Hepatocyte (in vitro differentiated cells): ENCODE data around the gene RBM12. TPM values are rescaled to one million over a fixed set of nuclear protein-coding genes. Genes with fewer than 3 reads are reported as not detected.

Experiments
- DNase-seq: peaks from one replicate; pipeline ENCODE4 v3.0.0-alpha.2; 2016; ENCODE audit warnings: low spot score
- H2AFZ ChIP-seq: fragments of 200-600 bp; sonication (generic); 2 replicates; pipeline ENCODE4 v1.6.0; 2016; ENCODE audit warnings: antibody characterized with exemption, mild to moderate bottlenecking
- H3K27ac ChIP-seq: fragments of 200-600 bp; sonication (generic); 2 replicates; pipeline ENCODE4 v1.5.1; 2016; ENCODE audit warnings: mild to moderate bottlenecking
- H3K27me3 ChIP-seq: fragments of 200-600 bp; sonication (generic); 2 replicates; pipeline ENCODE4 v1.6.1; 2016
- H3K36me3 ChIP-seq: fragments of 200-600 bp; sonication (generic); replicated peaks from 2 replicates; pipeline ENCODE4 v1.5.1; 2016; ENCODE audit warnings: low read depth; ENCODE audit not compliant: insufficient read depth
- H3K4me1 ChIP-seq: fragments of 200-600 bp; sonication (generic); 2 replicates; pipeline ENCODE4 v1.5.1; 2016; ENCODE audit warnings: mild to moderate bottlenecking, moderate library complexity; ENCODE audit not compliant: insufficient read depth
- H3K4me2 ChIP-seq: fragments of 200-600 bp; sonication (generic); 2 replicates; pipeline ENCODE4 v1.6.0; 2016
- H3K4me3 ChIP-seq: fragments of 200-600 bp; sonication (generic); 2 replicates; pipeline ENCODE4 v1.5.1; 2016; ENCODE audit warnings: mild to moderate bottlenecking
- H3K79me2 ChIP-seq: fragments of 200-600 bp; sonication (generic); 2 replicates; pipeline ENCODE4 v1.6.0; 2017; ENCODE audit warnings: mild to moderate bottlenecking
- H3K9me2 ChIP-seq: fragments of 200-600 bp; sonication (generic); replicated peaks from 2 replicates; pipeline ENCODE4 v1.6.0; 2017; ENCODE audit warnings: mild to moderate bottlenecking; ENCODE audit not compliant: insufficient read depth
- H3K9me3 ChIP-seq: fragments of 200-600 bp; sonication (generic); 2 replicates; pipeline ENCODE4 v1.5.1; 2016; ENCODE audit warnings: low read depth, mild to moderate bottlenecking
- H4K20me1 ChIP-seq: fragments of 200-600 bp; sonication (generic); 2 replicates; pipeline ENCODE4 v1.6.0; 2016; ENCODE audit warnings: mild to moderate bottlenecking; ENCODE audit not compliant: insufficient read depth, poor library complexity, severe bottlenecking
- CTCF ChIP-seq: fragments of 200-600 bp; sonication (generic); IDR thresholded peaks from 2 replicates; pipeline ENCODE4 v1.5.1; 2016; ENCODE audit warnings: antibody characterized with exemption, mild to moderate bottlenecking; ENCODE audit not compliant: poor library complexity
- EZH2 ChIP-seq: fragments of 200-600 bp; sonication (generic); IDR thresholded peaks from 2 replicates; pipeline ENCODE4 v1.6.1; 2016; ENCODE audit warnings: antibody characterized with exemption, mild to moderate bottlenecking, borderline replicate concordance
- EZH2phosphoT487 ChIP-seq: fragments of 200-600 bp; sonication (generic); IDR thresholded peaks from one replicate; pipeline ENCODE4 v1.6.1; 2018; ENCODE audit warnings: antibody characterized with exemption, mild to moderate bottlenecking, low read depth, moderate library complexity; ENCODE audit not compliant: unreplicated experiment, severe bottlenecking
- WGBS: methylation state at CpG from one replicate; pipeline ENCODE4 v1.1.6; 2016; ENCODE audit warnings: low lambda C conversion rate; ENCODE audit errors: missing lambda C conversion rate; 5-methylcytosine and 5-hydroxymethylcytosine counted together
- polyA plus RNA-seq: library from polyadenylated mRNA; unstranded; fragments of >200 nt; fragmentation: Nextera tagmentation; extraction: Ambion mirVana; gene quantifications from 2 replicates; pipeline ENCODE4 v1.2.1, GENCODE V29; 2016
- total RNA-seq: library from RNA; depleted of rRNA; stranded (reverse); fragments of >200 nt; gene quantifications from 2 replicates; pipeline ENCODE4 v1.2.3, GENCODE V29; 2014

The RBM12 gene
- total and polyA plus RNA-seq, 2 experiments from 2014 or later: 22.5 to 57.3 TPM

- DNase-seq: no peak
- peaks cover 13% of the 10 kb centered on the region for H3K4me1 ChIP-seq
- H3K79me2 ChIP-seq: no peaks in the 10 kb centered on the region
- no peak overlapping the region for H3K4me2 ChIP-seq
- H3K27me3 ChIP-seq: peaks cover 25% of the 10 kb centered on the region
- no peaks in the 10 kb centered on the region for H3K36me3 ChIP-seq
- no peaks in the 10 kb centered on the region for H4K20me1 ChIP-seq
- H2AFZ ChIP-seq: no peak overlapping the region
- TF ChIP-seq CTCF (peak; percentile 28), EZH2 (no peak)
- H3K4me3 ChIP-seq: no peak overlapping the region
- no peak overlapping the region for H3K27ac ChIP-seq
- 56% methylated on average over 4 of the region's 4 CpGs for WGBS
- H3K9me2 ChIP-seq: no peaks in the 10 kb centered on the region
- no peaks in the 10 kb centered on the region for H3K9me3 ChIP-seq
These were observed 60.3 kb downstream of the RBM12 start for GRCh38 chr20:35604449-35604747.

GRCh38 chr20:35603695-35604448 is 60.8 kb downstream of the RBM12 start:
- no peak overlapping the region for H3K4me3 ChIP-seq
- 87% methylated on average over 11 of the region's 11 CpGs for WGBS
- H3K36me3 ChIP-seq: no peaks in the 10 kb centered on the region
- H4K20me1 ChIP-seq: no peaks in the 10 kb centered on the region
- H3K9me2 ChIP-seq: no peaks in the 10 kb centered on the region
- peaks cover 13% of the 10 kb centered on the region for H3K4me1 ChIP-seq
- no peak overlapping the region for H3K4me2 ChIP-seq
- peaks cover 28% of the 10 kb centered on the region for H3K27me3 ChIP-seq
- no peak overlapping the region for H2AFZ ChIP-seq
- no peaks in the 10 kb centered on the region for H3K9me3 ChIP-seq
- TF ChIP-seq CTCF (no peak), EZH2 (no peak), EZH2phosphoT487 (no peak)
- H3K27ac ChIP-seq: no peak overlapping the region
- H3K79me2 ChIP-seq: no peaks in the 10 kb centered on the region
- DNase-seq: no peak

GRCh38 chr20:35602851-35603495 is 61.7 kb downstream of the RBM12 start:
- H3K79me2 ChIP-seq: no peaks in the 10 kb centered on the region
- H3K36me3 ChIP-seq: no peaks in the 10 kb centered on the region
- no peaks in the 10 kb centered on the region for H4K20me1 ChIP-seq
- no peaks in the 10 kb centered on the region for H3K9me2 ChIP-seq
- no peak overlapping the region for H3K4me3 ChIP-seq
- H3K27ac ChIP-seq: no peak overlapping the region
- H3K9me3 ChIP-seq: no peaks in the 10 kb centered on the region
- H3K4me2 ChIP-seq: no peak overlapping the region
- TF ChIP-seq EZH2phosphoT487 (no peak), CTCF (no peak), EZH2 (no peak)
- 93% methylated on average over 15 of the region's 15 CpGs for WGBS
- H3K4me1 ChIP-seq: peaks cover 13% of the 10 kb centered on the region
- no peak overlapping the region for H2AFZ ChIP-seq
- H3K27me3 ChIP-seq: peaks cover 32% of the 10 kb centered on the region
- DNase-seq: no peak
